ENCODE data around the gene SEMA6C. TPM values are rescaled to one million over a fixed set of nuclear protein-coding genes. Genes with fewer than 3 reads are reported as not detected.
A peak's percentile ranks its signal among the peaks of the same experiment; 100 is the strongest.

Gene SEMA6C
- total and polyA plus RNA-seq, 12 donors = 15.7 to 141 (median 54.9) TPM

DNA sequence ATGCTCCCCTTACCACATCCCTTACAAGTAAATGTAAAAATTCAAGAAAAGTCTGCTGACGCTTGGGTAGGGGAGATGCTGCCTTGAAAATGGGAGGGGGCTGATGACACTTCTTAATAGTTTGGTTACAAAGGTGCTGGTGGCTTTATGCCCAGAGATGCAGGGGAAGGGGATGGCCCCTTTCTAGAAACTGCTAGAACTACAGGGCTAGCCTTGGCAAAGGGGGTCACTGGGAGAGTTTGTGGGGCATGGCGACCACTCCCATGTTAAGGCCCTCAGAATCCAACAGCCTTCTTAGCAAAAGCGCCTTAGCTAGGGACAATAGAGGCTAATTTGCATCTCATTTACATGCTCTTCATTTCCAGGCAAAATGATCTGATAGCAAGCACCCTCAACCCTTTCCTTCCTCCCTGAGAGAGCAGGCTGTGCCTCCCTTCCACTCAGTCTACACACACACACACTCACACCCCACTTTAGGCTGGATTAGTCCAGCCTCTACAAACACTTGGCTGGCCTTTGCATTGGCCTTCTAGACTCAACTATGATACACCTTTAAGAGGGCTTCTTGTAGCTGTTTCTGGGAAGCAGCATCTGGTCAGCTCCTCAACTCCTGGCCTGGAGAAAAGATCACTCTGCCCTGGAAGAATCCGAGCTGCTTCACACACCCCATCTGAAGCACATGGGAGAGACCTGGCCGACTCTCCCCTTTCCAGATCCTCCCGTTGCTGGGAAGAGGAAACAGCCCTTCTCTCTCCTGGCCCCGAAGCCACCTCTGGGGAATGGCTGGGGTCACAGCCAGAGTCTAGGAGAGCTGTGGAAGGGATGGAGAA is 1.7 kb downstream of the SEMA6C start:
- no peaks in the 10 kb centered on the region for H3K9me3 ChIP-seq
- intact Hi-C loops (cut with DNase I) = loop anchor here in 2 of 10 donors (5.0 kb wide), 3 partner anchors 72 to 122 kb away; partner anchors contain the start of gene GABPB2 (in 1 of the 2)
- no peak for TF ChIP-seq CTCF (IDR thresholded peaks at IDR 0.05)
- H3K36me3 ChIP-seq = peaks cover 0 to 31% (median 5%) of the 10 kb centered on the region in 9 donors
- H3K4me3 ChIP-seq = peak overlapping the region; percentile 83 to 100 (median 94)
- peaks cover 21 to 64% (median 46%) of the 10 kb centered on the region in 9 donors for H3K4me1 ChIP-seq
- peaks cover 0 to 15% (median 0%) of the 10 kb centered on the region in 7 donors for H3K27me3 ChIP-seq
- DNase-seq (peak in 1 of 2 donors; percentile 74), ATAC-seq (peak; percentile 2 to 56 (median 16))
- 29 to 37% methylated on average over 7 of the region's 7 CpGs for WGBS, 2 donors
- H3K27ac ChIP-seq = peak overlapping the region; percentile 82 to 96 (median 89)

GRCh38 chr1:151143986-151144385 is 2.4 kb downstream of the SEMA6C start:
- H3K4me1 ChIP-seq = peaks cover 21 to 61% (median 46%) of the 10 kb centered on the region in 9 donors

DNA sequence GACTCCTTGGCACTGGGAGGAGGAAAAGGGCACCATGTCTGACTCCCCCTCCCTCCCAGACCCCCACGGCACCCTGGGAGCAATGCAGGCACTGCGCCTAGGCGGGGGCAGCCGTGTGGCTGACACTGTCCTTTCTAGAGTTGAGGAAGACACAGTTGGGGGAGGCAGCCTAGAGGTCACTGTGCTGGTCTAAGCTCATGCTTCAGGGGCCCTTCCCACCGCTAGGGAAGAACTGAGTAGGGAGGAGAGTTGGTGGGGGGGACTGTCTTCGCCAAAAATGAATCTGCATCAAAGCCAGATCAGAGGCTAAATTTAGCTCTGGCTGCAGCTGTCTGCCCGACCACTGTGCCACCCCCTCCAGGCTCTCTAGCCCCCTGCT is 3.4 kb downstream of the SEMA6C start:
- no peak for DNase-seq
- 38 to 39% methylated on average over 7 of the region's 7 CpGs for WGBS, 2 donors
- peak overlapping the region in 4 of 10 donors; percentile 1 to 100 (median 48) for H3K4me3 ChIP-seq

More at GRCh38 chr1:151143986-151144385, 2.4 kb downstream of the SEMA6C start:
- DNase-seq (peak in 1 of 2 donors; percentile 50), ATAC-seq (no peak)
- no peaks in the 10 kb centered on the region for H3K9me3 ChIP-seq
- peaks cover 0 to 38% (median 12%) of the 10 kb centered on the region in 9 donors for H3K36me3 ChIP-seq
- WGBS, 2 donors = 15 to 18% methylated on average over 4 to 5 of the region's 5 CpGs
- peak overlapping the region in 9 of 10 donors; percentile 24 to 100 (median 96) for H3K4me3 ChIP-seq
- intact Hi-C loops (cut with DNase I) = no loop called here
- H3K27me3 ChIP-seq = peaks cover 0 to 15% (median 0%) of the 10 kb centered on the region in 7 donors
- TF ChIP-seq CTCF (IDR thresholded peaks at IDR 0.05) = no peak
- peak overlapping the region; percentile 82 to 96 (median 89) for H3K27ac ChIP-seq

More for the DNA sequence above, 3.4 kb downstream of the SEMA6C start:
- ATAC-seq = peak in 6 of 8 donors; percentile 1 to 10 (median 5)
- H3K27me3 ChIP-seq = peaks cover 0 to 15% (median 0%) of the 10 kb centered on the region in 7 donors
- peak in 1 of 9 donors; percentile 19 for TF ChIP-seq CTCF (IDR thresholded peaks at IDR 0.05)
- H3K9me3 ChIP-seq = no peaks in the 10 kb centered on the region
- peaks cover 21 to 66% (median 47%) of the 10 kb centered on the region in 9 donors for H3K4me1 ChIP-seq
- H3K36me3 ChIP-seq = peaks cover 0 to 47% (median 16%) of the 10 kb centered on the region in 9 donors
- peak overlapping the region; percentile 82 to 96 (median 89) for H3K27ac ChIP-seq
- intact Hi-C loops (cut with DNase I) = no loop called here

Measured in heart right ventricle (tissue), 16 donors.